Measurements from ENCODE around the gene DAB1.

DNA sequence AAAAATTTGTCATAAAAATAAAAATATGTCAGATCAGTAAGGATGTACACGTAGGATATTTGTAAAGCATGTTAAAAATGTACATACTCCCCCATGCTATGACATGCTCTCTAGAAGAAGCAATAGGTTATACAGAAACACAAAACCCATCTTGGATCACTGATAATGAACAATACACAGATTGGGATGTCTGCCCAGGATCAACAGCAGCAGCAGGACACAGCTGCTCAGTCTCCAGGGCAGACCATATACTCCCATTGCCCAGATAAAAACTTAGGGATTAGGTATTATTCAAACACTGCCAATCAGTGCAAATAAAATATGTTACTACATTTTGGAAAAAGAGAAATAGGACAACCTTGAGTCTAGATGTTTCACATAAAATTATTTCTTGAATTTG is 39.0 kb downstream of the DAB1 start:
- TF ChIP-seq, protein P1, sequence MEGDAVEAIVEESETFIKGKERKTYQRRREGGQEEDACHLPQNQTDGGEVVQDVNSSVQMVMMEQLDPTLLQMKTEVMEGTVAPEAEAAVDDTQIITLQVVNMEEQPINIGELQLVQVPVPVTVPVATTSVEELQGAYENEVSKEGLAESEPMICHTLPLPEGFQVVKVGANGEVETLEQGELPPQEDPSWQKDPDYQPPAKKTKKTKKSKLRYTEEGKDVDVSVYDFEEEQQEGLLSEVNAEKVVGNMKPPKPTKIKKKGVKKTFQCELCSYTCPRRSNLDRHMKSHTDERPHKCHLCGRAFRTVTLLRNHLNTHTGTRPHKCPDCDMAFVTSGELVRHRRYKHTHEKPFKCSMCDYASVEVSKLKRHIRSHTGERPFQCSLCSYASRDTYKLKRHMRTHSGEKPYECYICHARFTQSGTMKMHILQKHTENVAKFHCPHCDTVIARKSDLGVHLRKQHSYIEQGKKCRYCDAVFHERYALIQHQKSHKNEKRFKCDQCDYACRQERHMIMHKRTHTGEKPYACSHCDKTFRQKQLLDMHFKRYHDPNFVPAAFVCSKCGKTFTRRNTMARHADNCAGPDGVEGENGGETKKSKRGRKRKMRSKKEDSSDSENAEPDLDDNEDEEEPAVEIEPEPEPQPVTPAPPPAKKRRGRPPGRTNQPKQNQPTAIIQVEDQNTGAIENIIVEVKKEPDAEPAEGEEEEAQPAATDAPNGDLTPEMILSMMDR (IDR thresholded peaks at IDR 0.05; ENCODE audit: low read length), result no peak
- no peak for TF ChIP-seq EZH2 (IDR thresholded peaks at IDR 0.05; ENCODE audit: borderline replicate concordance, low read length)

Measured in OCI-LY1 (cell line).